Activated CD4-positive, alpha-beta T cell treated with anti-CD3 and anti-CD28 coated beads, Interleukin-2, amount 10 ng/mL, durations not matched to agents 24 days and 14 days (primary cell): Measurements from ENCODE around the gene SH2B2. TPM values are rescaled to one million over a fixed set of nuclear protein-coding genes. Genes with fewer than 3 reads are reported as not detected.
"Not testable (repeated sequence)": the region's sequence is repeated elsewhere in the genome, so short reads cannot be mapped to it uniquely, and the experiment has no call there.

Source experiments
- DNase-seq: peaks from one replicate; pipeline ENCODE4 v3.0.0; 2022
- H3K27ac Mint-ChIP-seq: one replicate; pipeline ENCODE4 v1.8.0; 2022; ENCODE audit warnings: mild to moderate bottlenecking, mixed read lengths
- H3K27me3 Mint-ChIP-seq: one replicate; pipeline ENCODE4 v1.8.0; 2022; ENCODE audit warnings: mixed read lengths
- H3K36me3 Mint-ChIP-seq: one replicate; pipeline ENCODE4 v1.8.0; 2022; ENCODE audit warnings: low read depth, mild to moderate bottlenecking, mixed read lengths
- H3K4me1 Mint-ChIP-seq: one replicate; pipeline ENCODE4 v1.8.0; 2021; ENCODE audit warnings: mixed read lengths
- H3K4me3 Mint-ChIP-seq: one replicate; pipeline ENCODE4 v1.8.0; 2022; ENCODE audit warnings: mild to moderate bottlenecking, moderate library complexity, mixed read lengths
- H3K9me3 Mint-ChIP-seq: one replicate; pipeline ENCODE4 v1.8.0; 2021; ENCODE audit warnings: mixed read lengths
- intact Hi-C: fragments of 100-400 bp; cut with micrococcal nuclease; formaldehyde crosslinking; loops from one replicate; pipeline ENCODE4 v1.15.1; 2023
- total RNA-seq: library from RNA; stranded (reverse); gene quantifications from 2 replicates; pipeline ENCODE4 v1.2.3, GENCODE V29; 2022

The SH2B2 gene
- total RNA-seq, 1 donor from 2014 or later = 3.1 TPM

- no peaks in the 10 kb centered on the region for H3K27me3 Mint-ChIP-seq
- intact Hi-C loops = no loop called here
- DNase-seq = no peak
Measured at GRCh38 chr7:102300643-102301221, 14.1 kb downstream of the SH2B2 start.

GRCh38 chr7:102301367-102301766 is 14.7 kb downstream of the SH2B2 start:
- H3K36me3 Mint-ChIP-seq, DNase-seq, H3K4me1 Mint-ChIP-seq, intact Hi-C loops, H3K27me3 Mint-ChIP-seq, H3K27ac Mint-ChIP-seq, H3K4me3 Mint-ChIP-seq, H3K9me3 Mint-ChIP-seq: not testable (repeated sequence)

More at GRCh38 chr7:102300643-102301221, 14.1 kb downstream of the SH2B2 start:
- Mint-ChIP-seq H3K4me3 (no peak overlapping the region), H3K9me3 (no peaks in the 10 kb centered on the region), H3K36me3 (no peaks in the 10 kb centered on the region), H3K4me1 (peaks cover 8% of the 10 kb centered on the region), H3K27ac (no peak overlapping the region)

GRCh38 chr7:102302025-102302424 is 15.4 kb downstream of the SH2B2 start:
- Mint-ChIP-seq H3K9me3 (no peaks in the 10 kb centered on the region), H3K36me3 (no peaks in the 10 kb centered on the region), H3K4me3 (no peak overlapping the region), H3K4me1 (peaks cover 12% of the 10 kb centered on the region), H3K27ac (no peak overlapping the region), H3K27me3 (no peaks in the 10 kb centered on the region)
- intact Hi-C loops = no loop called here
- no peak for DNase-seq

GRCh38 chr7:102303669-102304422 is 17.2 kb downstream of the SH2B2 start:
- Mint-ChIP-seq H3K27me3 (no peaks in the 10 kb centered on the region), H3K36me3 (no peaks in the 10 kb centered on the region), H3K27ac (no peak overlapping the region), H3K9me3 (no peaks in the 10 kb centered on the region), H3K4me3 (no peak overlapping the region), H3K4me1 (peaks cover 12% of the 10 kb centered on the region)
- intact Hi-C loops = no loop called here
- DNase-seq = no peak

- H3K36me3 Mint-ChIP-seq = no peaks in the 10 kb centered on the region
- H3K27ac Mint-ChIP-seq = no peak overlapping the region
- intact Hi-C loops = no loop called here
- no peak for DNase-seq
- no peak overlapping the region for H3K4me3 Mint-ChIP-seq
- H3K4me1 Mint-ChIP-seq = peaks cover 12% of the 10 kb centered on the region
- H3K9me3 Mint-ChIP-seq = no peaks in the 10 kb centered on the region
- no peaks in the 10 kb centered on the region for H3K27me3 Mint-ChIP-seq
Measured at GRCh38 chr7:102304668-102305067, 18.0 kb downstream of the SH2B2 start.

GRCh38 chr7:102305414-102306268 is 19.0 kb downstream of the SH2B2 start:
- Mint-ChIP-seq H3K36me3 (no peaks in the 10 kb centered on the region), H3K4me1 (peaks cover 12% of the 10 kb centered on the region), H3K9me3 (no peaks in the 10 kb centered on the region), H3K27me3 (no peaks in the 10 kb centered on the region), H3K4me3 (no peak overlapping the region), H3K27ac (peak overlapping the region; percentile 20)
- intact Hi-C loops = loop anchor here (2.0 kb wide), 1 partner anchor 15 kb away; no protein-coding TSS in a partner anchor
- DNase-seq = no peak

- no peaks in the 10 kb centered on the region for H3K27me3 Mint-ChIP-seq
- no peak overlapping the region for H3K4me3 Mint-ChIP-seq
- H3K9me3 Mint-ChIP-seq = no peaks in the 10 kb centered on the region
- peak; percentile 82 for DNase-seq
- intact Hi-C loops = loop anchor here (2.0 kb wide), 1 partner anchor 16 kb away; no protein-coding TSS in a partner anchor
- peaks cover 12% of the 10 kb centered on the region for H3K4me1 Mint-ChIP-seq
- H3K27ac Mint-ChIP-seq = peak overlapping the region; percentile 60
- no peaks in the 10 kb centered on the region for H3K36me3 Mint-ChIP-seq
Measured at GRCh38 chr7:102306916-102307677, 20.4 kb downstream of the SH2B2 start.

- Mint-ChIP-seq H3K36me3 (no peaks in the 10 kb centered on the region), H3K27me3 (no peaks in the 10 kb centered on the region), H3K27ac (no peak overlapping the region), H3K4me3 (no peak overlapping the region), H3K4me1 (peaks cover 9% of the 10 kb centered on the region), H3K9me3 (no peaks in the 10 kb centered on the region)
- DNase-seq = no peak
- intact Hi-C loops = no loop called here
Measured at GRCh38 chr7:102310414-102310815, 23.7 kb downstream of the SH2B2 start.

GRCh38 chr7:102312317-102312716 is 25.6 kb downstream of the SH2B2 start:
- Mint-ChIP-seq H3K9me3 (no peaks in the 10 kb centered on the region), H3K4me3 (no peak overlapping the region), H3K36me3 (no peaks in the 10 kb centered on the region), H3K27me3 (no peaks in the 10 kb centered on the region), H3K4me1 (peaks cover 2% of the 10 kb centered on the region), H3K27ac (no peak overlapping the region)
- intact Hi-C loops = no loop called here
- no peak for DNase-seq

GRCh38 chr7:102313997-102314780 is 27.5 kb downstream of the SH2B2 start:
- intact Hi-C loops = no loop called here
- DNase-seq = no peak
- H3K27me3 Mint-ChIP-seq = no peaks in the 10 kb centered on the region
- no peaks in the 10 kb centered on the region for H3K9me3 Mint-ChIP-seq
- H3K4me3 Mint-ChIP-seq = no peak overlapping the region
- H3K4me1 Mint-ChIP-seq = no peaks in the 10 kb centered on the region
- no peaks in the 10 kb centered on the region for H3K36me3 Mint-ChIP-seq
- no peak overlapping the region for H3K27ac Mint-ChIP-seq

GRCh38 chr7:102317231-102318059 is 30.8 kb downstream of the SH2B2 start:
- intact Hi-C loops = no loop called here
- Mint-ChIP-seq H3K27me3 (peaks cover under 1% of the 10 kb centered on the region), H3K4me3 (no peak overlapping the region), H3K27ac (no peak overlapping the region), H3K36me3 (no peaks in the 10 kb centered on the region), H3K9me3 (no peaks in the 10 kb centered on the region), H3K4me1 (no peaks in the 10 kb centered on the region)
- no peak for DNase-seq

- Mint-ChIP-seq H3K4me3 (no peak overlapping the region), H3K4me1 (no peaks in the 10 kb centered on the region)
- no peak for DNase-seq
Measured at GRCh38 chr7:102318482-102318971, 31.9 kb downstream of the SH2B2 start.

More at GRCh38 chr7:102318482-102318971, 31.9 kb downstream of the SH2B2 start:
- H3K27ac Mint-ChIP-seq = no peak overlapping the region
- H3K9me3 Mint-ChIP-seq = no peaks in the 10 kb centered on the region
- intact Hi-C loops = no loop called here
- H3K27me3 Mint-ChIP-seq = peaks cover 4% of the 10 kb centered on the region
- H3K36me3 Mint-ChIP-seq = no peaks in the 10 kb centered on the region
